Inflammatory macrophage treated with lipopolysaccharide for 1 hour (primary cell): Measurements from ENCODE around the gene PRDM16.
"Not testable (repeated sequence)": the region's sequence is repeated elsewhere in the genome, so short reads cannot be mapped to it uniquely, and the experiment has no call there.

Experiments used
- DNase-seq, 2 donors: peaks; one replicate each; pipeline ENCODE4 v3.0.0-alpha.2; 2020 to 2022

PRDM16 gene

DNA sequence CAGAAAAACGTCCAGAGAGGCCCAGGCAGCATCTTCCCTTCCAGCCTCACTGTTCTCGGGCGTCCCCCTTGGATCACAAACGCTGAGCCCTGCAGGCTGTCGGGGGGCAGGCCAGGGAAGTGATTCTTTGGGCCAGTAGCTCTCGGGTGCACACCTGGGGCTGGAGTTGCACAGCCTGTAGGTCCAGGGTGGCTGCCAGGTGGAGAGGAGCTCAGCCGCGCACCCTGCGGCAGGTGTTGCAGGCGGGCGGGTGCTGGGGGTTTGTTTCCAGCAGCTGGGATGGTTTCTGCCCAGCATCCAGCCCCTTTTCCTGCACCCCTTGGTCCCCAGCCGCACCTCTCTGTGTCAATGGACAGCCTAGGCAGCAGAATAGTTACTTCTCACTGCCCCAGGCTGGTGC lies 15.7 kb downstream of the PRDM16 start:
- no peak for DNase-seq

DNA sequence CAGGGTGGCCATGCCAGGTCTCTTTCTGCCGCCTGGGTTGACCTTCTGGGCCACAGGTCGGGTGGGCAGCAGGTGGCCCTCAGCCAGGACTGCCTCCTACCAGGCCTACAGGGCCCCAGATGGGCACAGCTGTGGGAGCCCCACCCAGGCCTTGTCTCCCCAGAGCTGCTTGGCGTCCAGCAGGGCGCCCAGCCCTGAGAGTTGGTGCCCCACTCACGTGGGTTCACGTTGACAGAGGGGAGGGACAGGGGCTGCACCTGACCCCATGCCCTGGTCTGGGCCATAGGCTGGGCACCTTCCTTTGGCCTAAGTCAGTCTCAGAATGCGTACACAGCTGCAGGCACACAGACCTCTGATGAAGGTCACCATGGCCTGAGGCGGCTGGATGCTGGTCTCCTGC lies 16.7 kb downstream of the PRDM16 start:
- DNase-seq, result no peak

DNA sequence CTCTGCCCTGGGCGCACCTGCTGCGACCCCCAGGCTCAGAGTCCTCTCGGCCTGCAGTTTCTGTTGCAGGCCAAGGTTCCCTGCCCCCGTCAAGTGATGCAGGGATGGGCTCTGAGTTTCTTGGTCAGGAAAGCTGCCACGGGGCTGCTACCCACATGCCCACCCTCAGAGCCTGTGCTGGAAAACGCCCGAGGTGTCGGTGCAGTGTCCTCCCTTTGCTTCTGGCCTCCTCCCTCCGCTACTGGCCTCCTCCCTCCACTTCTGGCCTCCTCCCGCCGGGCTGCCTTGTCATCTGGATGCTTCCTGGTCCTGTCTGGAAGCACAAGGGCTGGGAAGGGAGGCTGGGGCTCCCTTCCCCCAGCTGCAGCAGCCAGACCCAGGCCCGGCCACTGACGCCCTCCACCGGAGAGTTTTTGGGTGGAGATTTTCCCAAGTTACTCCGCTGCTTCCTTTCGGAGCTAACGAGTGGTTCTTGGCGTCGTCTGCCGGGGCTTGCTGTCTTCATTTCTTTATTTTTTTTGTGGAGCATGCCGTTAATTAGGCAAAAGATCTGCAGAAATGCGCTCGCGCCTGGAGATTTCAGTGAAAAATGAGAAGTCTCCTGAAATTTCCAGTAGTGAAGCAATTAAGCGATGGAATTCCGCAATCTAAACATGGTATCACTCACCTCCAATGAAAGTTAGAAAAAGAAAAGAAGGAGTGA lies 17.4 kb downstream of the PRDM16 start:
- DNase-seq, result no peak

DNA sequence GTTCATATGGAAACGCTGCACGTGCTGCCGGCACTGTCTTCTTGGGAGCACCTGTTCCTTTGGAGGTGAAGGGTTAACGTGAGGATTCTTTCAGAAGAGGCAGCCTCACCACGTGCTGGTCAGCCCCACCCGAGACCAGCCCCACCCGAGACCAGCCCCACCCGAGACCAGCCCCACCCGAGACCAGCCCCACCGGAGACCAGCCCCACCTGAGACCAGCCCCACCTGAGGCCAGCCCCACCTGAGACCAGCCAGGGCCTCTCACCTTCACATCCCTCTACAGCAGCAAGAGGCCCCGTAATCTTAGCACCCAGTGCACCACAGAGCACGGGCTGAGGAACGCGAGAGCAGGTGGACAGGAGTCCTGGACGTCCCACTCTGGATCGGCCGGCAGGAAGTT lies 18.0 kb downstream of the PRDM16 start:
- no peak for DNase-seq

DNA sequence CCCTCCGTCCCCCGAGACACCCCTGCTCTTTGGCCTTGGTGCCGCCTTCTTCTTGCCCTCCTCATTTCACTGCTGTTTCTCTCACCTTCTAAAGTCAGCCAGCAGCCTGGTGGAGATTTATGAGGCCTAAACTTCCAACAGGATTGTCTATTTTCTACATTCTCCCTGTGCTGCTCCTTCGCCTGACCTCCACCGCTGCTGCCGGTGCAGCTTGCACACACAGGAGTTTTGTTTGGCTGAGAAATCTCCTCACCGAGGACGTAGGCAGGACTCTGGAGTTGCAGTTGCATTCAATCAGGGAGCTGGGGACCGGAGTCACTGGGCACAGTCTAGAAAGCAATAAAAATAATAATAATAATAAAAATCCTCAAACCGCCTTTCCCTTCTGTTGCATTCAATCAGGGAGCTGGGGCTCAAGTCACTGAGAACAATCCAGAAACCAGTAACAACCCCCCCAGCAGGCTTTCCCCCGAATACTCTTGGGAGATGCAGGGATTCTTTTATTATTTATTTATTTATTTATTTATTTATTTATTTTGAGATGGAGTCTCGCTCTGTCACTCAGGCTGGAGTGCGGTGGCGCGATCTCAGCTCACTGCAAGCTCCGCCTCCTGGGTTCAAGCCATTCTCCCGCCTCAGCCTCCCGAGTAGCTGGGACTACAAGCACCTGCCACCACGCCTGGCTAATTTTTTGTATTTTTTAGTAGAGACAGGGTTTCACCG lies 19.1 kb downstream of the PRDM16 start:
- not testable (repeated sequence) for DNase-seq

DNA sequence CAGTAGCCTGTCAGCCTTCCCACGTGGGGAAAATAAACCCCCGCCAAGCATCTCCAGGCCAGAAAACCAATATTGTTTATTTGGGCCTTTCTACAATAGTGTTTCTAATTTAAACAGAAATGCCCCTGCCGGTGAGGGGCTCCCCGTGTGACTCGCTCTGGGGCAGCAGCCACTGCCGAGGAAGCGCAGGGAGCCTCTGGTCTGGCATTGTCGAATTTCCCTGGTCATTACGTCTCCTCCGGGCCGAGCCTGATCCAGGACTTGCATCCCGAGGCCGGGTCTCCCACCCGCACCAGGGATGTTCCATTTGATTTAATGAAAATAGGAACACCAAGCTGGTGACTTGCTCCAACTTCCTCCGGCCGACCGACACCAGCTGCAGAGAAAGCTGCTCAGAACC lies 20.5 kb downstream of the PRDM16 start:
- DNase-seq, result no peak

DNA sequence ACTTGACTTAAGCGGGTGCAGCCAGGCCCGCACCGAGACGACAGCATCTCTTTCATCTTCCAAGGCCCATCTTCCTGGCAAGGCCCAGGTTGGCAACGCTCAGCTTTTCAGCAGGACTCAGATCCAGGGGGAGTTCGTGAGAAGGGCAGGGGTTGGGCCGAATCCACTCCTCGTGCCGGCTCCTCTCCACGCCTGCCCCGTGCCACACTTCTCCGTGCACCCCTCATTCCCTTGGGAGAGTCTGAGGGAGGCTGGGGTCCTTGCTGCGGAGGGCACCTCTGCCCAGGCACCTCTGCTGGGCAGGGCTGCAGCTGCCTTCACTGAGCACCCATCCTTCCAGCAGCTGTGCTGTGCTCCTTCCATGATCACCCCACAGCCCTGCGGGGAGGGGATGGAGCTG lies 22.3 kb downstream of the PRDM16 start:
- no peak for DNase-seq

DNA sequence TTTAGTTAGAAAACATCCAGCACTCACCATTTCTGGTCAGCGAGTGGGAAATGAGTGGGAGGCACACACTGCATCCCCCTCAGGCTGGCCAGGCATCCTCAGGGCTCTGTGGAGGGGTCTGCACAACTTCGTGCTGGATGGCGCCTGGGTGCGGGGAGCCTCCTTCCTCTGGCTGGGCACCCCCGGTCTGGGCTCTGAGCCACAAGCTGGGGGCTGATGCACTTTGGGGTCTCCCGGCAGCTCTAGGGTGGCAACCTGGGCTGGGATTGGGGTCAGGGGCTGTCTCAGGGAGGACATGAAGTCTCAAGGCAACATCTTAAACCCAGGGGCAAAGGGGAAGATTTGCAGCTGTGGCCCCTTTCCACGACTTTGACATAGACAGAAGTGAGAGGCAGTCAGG lies 23.5 kb downstream of the PRDM16 start:
- no peak for DNase-seq

DNA sequence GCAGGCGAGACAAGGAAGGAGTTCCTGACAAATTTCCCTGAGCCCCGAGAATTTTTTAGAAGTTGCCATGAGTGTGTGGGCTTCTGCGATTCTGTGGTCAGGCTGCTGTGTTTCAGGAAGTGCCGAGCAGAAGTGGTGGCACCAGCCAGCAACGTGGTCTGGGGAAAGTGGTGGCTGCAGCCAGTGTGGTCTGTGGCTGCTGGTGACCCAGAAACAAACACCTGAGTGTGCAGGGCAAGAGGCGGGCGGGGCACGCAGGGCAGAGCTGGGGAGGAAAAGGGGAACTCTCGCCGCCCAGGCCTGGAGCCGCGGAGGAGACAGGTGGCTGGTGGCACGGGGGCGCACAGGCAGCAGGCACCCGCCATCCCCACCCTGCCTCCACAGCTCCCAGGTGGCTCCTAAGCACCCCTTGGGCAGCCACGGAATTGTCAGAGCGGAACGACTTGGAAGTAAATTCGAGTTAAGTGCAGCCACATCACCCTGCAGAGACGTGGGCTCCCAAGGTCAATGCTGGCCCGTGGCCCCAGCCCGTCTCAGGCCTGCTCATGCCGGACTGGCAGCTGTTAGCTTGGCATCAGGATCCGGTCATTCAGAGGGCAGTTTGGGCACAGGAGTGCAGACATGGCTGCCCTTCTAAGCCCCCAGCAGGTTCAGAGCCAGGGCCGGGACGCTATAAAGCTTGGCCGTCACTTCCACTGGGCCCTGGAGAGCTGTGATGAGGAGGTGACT lies 25.1 kb downstream of the PRDM16 start:
- DNase-seq, result peak; percentile 1 to 13

DNA sequence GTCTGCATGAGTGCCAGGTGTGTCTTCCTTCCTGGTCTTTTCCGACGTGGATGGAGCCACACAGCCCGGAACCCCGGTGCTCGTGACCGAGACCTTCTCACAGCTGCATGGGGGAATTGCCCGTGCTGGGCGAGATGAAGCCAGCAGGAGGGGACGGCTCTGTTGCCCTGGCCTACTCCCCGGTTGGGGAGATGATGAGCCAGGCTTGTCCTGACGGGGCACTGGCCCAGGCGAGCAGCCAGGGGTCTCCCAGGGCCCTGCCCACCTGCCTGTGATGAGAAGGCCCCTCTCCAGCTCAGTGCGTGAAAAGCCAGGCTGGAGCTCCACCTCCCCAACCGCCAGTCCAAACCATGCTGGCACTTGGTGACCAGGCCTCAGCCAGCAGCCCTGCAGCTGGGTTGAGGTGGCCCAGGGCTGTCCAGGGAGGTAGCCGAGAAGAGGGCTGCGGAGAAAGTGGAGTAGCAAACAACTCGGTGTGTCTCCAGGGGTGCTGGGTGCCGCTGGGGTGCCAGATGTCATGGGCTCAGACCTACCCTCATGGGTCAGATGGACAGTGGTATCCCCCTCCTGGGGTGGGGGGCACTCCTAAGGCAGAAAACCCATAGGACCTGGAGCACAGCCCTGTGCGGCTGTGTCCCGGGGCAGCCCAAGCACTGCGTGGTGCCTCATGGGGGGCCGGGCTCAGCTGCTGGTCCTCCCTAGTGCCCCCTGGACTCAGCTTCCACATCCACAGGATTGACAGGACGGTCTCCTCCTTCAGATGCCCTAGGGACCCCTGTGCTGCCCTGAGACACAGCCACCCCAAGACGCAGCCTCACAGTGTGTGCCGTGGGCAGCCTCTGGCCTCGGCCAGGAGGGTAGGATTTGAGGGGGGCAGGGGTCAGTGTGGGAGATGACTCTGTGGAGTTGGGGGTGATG lies 26.1 kb downstream of the PRDM16 start:
- DNase-seq, result no peak

DNA sequence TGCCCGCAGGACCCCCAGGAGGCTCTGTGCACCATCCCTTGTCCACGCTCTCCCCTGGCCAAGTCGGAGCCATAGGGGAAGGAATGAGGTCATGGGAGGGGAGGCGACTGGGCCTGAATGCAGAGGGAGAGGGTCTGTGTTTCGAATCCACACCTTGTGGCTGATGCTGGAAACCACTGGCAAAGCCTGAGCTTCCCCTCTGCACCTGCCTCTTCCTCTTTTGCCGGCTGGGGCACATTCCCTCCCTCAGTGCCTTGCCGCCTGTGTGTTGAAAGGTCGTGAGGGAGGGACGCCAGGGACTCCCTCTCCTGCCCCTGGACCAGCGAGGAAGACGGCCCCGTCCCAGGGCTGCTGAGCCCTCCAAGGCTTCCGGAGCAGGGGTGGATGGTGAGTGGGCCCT lies 27.3 kb downstream of the PRDM16 start:
- no peak for DNase-seq

DNA sequence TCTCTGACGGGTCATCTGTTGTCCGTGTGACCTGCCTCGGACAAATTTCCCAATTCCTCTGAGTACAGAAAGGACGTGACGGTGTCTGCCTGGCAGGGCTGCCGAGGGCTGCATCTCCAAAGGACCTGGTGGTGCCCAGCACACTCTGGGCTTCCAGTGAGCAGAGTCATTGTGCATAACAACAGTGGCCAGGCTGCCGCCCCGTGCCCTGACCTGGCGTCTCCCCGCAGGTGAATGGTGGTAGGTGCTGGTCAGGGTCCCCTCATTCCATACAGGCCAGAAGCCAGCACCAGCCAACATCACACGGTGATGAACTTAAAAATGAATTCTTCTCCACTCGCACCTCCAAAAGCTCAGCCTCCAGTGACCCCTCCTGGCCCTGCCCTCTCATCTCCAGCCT lies 28.2 kb downstream of the PRDM16 start:
- DNase-seq, result no peak

DNA sequence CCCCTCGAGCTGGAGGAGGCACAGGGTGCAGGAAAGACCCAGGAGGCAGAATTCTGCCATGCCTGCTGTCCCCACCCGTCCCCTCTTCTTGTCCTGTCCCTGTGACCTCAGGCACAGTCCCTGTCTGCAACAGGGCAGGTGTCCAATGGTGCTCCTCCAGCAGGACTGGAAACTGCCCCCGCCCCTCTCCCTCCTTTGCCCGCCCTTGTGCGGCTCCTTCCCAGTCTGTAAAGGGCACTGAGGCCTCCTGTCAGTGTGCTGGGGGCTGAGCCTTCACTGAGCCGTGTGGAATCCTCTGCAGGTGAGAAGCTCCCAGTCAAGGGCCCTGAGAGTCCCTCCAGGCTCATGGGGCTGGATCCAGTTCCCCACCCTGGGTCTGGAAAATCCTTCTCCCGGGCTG lies 28.9 kb downstream of the PRDM16 start:
- DNase-seq, result no peak

DNA sequence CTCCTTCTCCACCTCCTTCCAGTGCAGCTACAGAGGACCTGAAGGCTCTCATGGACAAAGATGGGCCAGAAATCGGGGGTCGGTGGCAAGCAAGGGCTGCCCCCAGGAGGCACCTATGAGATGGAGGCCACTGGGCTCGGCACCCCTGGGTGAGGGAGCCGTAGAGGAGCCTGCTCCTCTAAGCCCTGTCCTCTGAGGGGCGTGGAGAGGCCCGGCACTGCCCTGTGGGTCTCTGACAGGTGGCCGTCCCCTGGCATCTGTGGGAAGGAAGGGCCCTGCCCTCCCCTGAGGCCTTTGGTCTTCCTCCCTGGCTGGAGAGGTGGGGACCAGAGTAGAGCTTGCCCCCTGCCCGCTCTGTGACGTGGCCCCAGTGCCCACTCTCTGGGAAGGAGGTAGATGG lies 30.9 kb downstream of the PRDM16 start:
- no peak for DNase-seq

DNA sequence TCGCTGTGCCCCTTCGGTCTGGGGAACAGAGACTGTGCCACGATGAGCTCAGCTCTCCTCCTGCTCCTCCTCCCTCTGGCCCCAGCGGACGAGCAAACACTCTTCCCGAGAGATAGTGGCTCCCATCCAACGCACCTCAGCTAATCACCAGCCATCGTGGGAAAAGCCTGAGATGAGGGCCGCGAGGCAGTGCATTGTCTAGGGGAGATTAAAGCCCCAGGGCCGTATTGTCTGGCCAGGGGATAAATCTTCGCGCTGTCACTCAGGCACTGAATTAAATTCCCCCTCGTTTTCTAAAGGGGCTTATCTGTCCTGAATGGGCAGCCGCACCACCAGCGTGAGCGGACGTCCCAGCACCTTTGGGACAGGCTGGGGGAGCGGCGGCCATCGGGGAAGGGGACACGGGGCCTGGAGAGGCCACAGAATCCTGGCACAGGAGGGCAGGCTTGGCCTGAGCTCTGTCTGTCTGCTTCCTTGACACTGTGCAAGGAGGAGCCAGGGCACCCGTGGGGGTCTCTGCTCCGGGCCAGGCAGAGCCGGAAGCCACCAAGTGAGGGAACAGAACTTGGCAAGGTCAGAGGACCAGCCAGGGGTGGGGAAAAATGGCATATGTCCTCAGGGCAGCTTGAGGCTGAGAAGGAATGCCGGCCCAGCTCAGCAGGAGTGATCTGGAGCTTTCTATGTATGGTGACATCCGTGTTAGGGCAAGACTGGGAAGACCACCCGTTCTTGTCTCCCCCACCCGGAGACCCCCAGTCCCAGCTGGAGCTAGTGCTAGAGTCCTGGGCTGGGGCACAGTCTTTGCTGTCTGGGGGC lies 32.3 kb downstream of the PRDM16 start:
- DNase-seq, result no peak

DNA sequence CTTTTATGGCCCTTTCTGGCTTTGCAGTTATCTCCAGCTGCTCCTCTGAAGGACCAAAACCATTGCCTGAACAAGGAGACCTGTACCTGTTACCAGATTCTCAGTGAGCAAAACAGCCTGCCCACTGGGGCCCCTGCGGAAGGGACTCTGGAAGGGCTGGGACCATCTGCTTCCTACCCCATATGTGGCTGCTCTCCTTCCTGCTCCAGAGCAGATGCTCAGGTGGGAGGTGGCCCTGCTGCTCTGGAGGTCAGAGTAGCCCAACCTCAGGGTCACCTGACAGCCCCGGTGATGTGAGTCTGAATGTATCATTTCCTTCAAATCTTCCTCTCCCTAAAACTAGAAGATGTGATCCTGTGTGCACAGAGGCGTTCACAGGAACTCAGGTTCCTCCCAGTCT lies 33.6 kb downstream of the PRDM16 start:
- DNase-seq, result no peak

DNA sequence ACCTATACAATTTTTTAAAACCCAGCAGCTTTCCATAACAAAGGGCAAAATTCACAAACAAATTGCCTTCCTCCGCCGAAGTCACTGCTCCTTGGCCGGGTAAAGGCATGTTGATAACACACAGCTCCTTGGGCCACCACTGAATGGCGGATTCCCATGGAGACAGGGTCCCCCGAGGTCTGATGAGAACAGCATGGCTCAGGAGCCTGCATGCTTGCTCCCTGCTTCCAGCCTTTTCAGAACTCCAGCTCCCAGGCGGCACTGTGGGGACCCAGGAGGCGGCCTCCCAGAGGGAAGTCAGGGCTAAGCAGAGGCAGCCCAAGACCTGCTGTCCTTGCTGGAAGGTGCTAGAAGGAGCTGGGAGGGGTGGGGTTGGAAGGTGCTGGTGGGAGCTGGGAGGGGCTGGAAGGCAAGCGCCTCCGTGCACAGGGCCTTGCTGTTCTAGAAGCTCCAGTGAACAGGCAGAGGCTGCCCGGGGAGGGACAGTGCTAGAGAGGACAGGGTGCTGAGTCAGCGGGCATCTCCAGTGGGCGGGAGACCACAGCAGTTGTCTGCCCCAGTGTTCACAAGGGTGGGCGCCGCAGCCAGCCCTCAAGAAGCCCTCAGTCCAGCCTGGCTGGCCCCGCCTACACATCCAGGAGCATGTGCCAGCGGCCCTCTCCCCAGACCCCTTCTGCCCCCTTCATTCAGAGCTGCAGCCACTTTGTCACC lies 35.1 kb downstream of the PRDM16 start:
- DNase-seq, result no peak

DNA sequence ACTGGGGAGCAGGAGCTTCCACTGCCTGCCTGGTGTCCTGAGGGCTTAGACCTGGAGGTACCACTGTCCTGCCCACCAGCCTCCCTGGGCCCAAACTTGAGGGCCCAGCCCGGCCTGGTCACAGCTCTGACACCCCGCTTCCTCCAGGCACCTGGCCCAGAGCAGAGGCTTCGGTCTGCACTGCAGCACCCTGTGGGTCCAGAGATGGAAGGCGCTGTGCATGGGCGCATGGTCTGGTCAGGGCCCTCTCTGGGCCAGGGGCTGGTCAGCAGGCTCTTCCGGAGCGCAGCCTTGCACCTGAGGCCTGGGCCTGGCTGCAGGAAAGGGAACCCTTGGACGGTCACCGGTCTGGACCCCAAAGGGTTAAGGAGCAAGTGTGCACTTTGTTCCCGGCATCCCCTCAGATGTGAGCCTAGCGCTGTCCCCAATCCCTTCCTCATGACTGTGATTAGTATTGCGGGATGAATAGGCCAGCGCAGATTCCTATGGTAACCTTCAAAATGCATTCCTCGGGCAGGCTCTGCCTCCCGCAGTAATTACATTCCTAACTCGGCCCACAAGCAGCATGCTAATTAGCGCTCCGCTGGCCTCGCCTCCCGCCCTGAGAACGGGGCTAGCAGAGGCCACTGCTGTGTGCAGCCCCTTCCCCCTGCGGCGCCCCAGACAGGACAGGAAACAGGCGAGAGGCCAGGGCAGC lies 36.3 kb downstream of the PRDM16 start:
- DNase-seq, result no peak

DNA sequence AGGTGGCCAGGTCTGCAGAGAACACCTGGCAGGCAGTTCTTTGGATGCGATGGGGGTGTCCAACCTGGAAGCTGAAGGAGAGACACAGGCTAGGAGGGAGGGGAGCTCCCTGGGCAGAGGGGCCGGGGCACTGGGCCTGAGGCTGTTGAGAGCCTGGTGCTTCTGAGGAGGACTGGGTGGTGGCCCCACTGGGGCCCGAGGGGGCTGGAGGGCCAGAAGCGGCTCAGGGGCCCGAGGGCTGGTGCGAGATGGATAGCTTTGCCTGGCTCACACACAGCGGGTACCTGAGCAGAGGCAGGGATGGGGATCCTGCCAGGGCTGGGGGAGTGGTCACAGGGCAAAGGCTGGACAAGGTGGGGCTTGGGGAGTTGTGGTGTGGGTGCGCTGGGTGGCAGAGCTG lies 37.2 kb downstream of the PRDM16 start:
- no peak for DNase-seq

DNA sequence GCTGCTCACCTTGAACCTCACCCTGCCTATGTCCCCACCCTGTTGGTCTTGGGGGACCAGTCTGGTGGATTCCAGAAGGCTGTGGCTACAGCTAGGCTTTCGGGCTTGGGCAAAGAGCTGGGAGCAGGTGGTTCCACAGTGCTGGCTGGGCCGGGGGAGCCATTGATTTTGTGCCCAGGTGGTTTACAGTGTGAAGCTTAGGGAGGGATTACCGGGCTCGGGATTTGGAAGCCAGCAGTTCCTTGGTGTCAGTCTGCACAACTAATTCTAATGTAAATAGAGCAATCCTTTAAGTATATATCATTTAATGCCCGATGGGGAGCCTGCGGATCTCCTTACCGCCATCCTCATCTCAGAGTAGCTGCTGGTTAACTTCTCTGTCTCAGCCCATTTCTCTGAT lies 38.2 kb downstream of the PRDM16 start:
- no peak for DNase-seq

DNA sequence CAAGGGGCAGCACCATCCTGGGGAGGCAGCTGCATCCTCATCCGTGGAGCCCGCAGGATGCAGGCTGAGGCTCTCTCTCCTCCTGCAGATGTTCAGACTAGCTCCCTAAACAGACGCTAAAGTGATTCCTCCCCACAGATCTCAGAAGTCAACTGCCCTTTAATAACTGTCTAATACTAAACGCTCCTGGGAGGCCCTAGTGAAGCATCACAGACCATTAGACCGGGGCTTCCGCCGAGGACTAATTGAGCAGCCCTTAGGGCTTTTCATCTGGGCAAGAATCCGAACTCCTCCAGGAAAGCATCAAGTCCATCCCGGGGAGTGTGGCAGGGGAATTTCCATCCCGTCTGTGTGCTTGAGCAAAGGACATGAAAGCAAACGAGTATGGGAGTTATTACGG lies 40.4 kb downstream of the PRDM16 start:
- DNase-seq, result no peak
